Thyroid gland (tissue), 4 donors: Measurements from ENCODE around the gene KRTAP12-3. TPM values are rescaled to one million over a fixed set of nuclear protein-coding genes. Genes with fewer than 3 reads are reported as not detected.
"Not testable (repeated sequence)": the region's sequence is repeated elsewhere in the genome, so short reads cannot be mapped to it uniquely, and the experiment has no call there.

ENCODE experiments used
- DNase-seq, 2 donors: peaks; one replicate each; pipeline ENCODE4 v3.0.0-alpha.2; 2019
- H3K27ac ChIP-seq, 3 donors: fragments of 200-600 bp; sonication (generic); 1 replicate in 2 of 3; 2 replicates in 1 of 3; pipeline ENCODE4 v1.5.1; 2016 to 2019; ENCODE audit warnings: mild to moderate bottlenecking in 1 of 3, moderate library complexity in 1 of 3
- H3K27me3 ChIP-seq: fragments of 200-600 bp; sonication (generic); one replicate; pipeline ENCODE4 v1.5.1; 2019
- H3K36me3 ChIP-seq, 2 donors: fragments of 200-600 bp; sonication (generic); one replicate each; pipeline ENCODE4 v1.5.1; 2016 to 2019
- H3K4me1 ChIP-seq, 2 donors: fragments of 200-600 bp; sonication (generic); one replicate each; pipeline ENCODE4 v1.5.1; 2017 to 2019
- H3K4me3 ChIP-seq, 3 donors: fragments of 200-600 bp; sonication (generic); replicated peaks in 1 of 3; 1 replicate in 2 of 3; 2 replicates in 1 of 3; pipeline ENCODE4 v1.5.1; 2016; ENCODE audit warnings: mild to moderate bottlenecking in 1 of 3
- H3K9me3 ChIP-seq: fragments of 200-600 bp; sonication (generic); one replicate; pipeline ENCODE4 v1.5.1; 2017
- CTCF ChIP-seq, 6 experiments: fragments of 200-600 bp in 3 of 6; fragments of 450-650 bp in 3 of 6; sonication (generic) in 3 of 6; IDR thresholded peaks; one replicate each; pipeline ENCODE4 v1.5.1; 2016 to 2019; ENCODE audit warnings: antibody characterized with exemption in 6 of 6, mild to moderate bottlenecking in 2 of 6, inconsistent platforms in 1 of 6, moderate library complexity in 1 of 6
- POLR2A ChIP-seq, 2 donors: fragments of 450-650 bp; IDR thresholded peaks; one replicate each; pipeline ENCODE4 v1.6.1; 2017; ENCODE audit warnings: antibody characterized with exemption in 2 of 2, mild to moderate bottlenecking in 2 of 2, moderate library complexity in 1 of 2
- WGBS, 2 donors: methylation state at CpG; one replicate each; pipeline ENCODE4 v1.1.5; 2017; 5-methylcytosine and 5-hydroxymethylcytosine counted together
- intact Hi-C: fragments of 100-400 bp; cut with DNase I; formaldehyde crosslinking; loops from one replicate; pipeline ENCODE4 v1.15.1; 2023
- total RNA-seq, 4 donors: library from RNA; depleted of rRNA; stranded (reverse); fragments of >200 nt; gene quantifications; one replicate each; pipeline ENCODE4 v1.2.3, GENCODE V29; 2016

KRTAP12-3 gene
- total RNA-seq, 4 donors from 2014 or later: not detected

- no peaks in the 10 kb centered on the region for H3K36me3 ChIP-seq
- WGBS, 2 donors: 77 to 83% methylated on average over 21 to 24 of the region's 25 CpGs
- no peaks in the 10 kb centered on the region for H3K4me1 ChIP-seq
- H3K4me3 ChIP-seq: no peak overlapping the region
- no peak for TF ChIP-seq POLR2A (IDR thresholded peaks at IDR 0.05)
- TF ChIP-seq CTCF (IDR thresholded peaks at IDR 0.05): no peak
- no peaks in the 10 kb centered on the region for H3K27me3 ChIP-seq
- no peak overlapping the region for H3K27ac ChIP-seq
- DNase-seq: no peak
- no peaks in the 10 kb centered on the region for H3K9me3 ChIP-seq
- intact Hi-C loops: no loop called here
These were observed 29.3 kb downstream of the KRTAP12-3 start for GRCh38 chr21:44686843-44687561.

- Histone ChIP-seq H3K36me3 (no peaks in the 10 kb centered on the region), H3K4me1 (no peaks in the 10 kb centered on the region), H3K4me3 (no peak overlapping the region), H3K27me3 (no peaks in the 10 kb centered on the region), H3K9me3 (no peaks in the 10 kb centered on the region), H3K27ac (no peak overlapping the region)
- no peak for DNase-seq
- TF ChIP-seq POLR2A (IDR thresholded peaks at IDR 0.05) (no peak), CTCF (IDR thresholded peaks at IDR 0.05) (no peak)
- intact Hi-C loops: no loop called here
- WGBS, 2 donors: 60 to 83% methylated on average over 11 of the region's 11 CpGs
These were observed 29.9 kb downstream of the KRTAP12-3 start for GRCh38 chr21:44687671-44688070.

DNA sequence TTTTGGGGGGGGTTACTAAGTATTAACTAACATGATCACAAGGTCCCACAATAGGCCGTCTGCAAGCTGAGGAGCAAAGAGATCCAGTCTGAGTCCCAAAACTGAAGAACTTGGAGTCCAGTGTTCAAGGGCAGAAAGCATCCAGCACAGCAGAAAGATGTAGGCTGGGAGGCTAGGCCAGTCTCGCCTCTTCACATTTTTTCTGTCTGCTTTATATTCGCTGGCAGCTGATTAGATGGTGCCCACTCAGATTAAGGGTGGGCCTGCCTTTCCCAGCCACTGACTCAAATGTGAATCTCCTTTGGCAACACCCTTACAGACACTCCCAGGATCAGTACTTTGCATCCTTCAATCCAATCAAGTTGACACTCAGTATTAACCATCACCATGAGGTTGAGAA, 32.0 kb downstream of the KRTAP12-3 start:
- 94 to 97% methylated on average over 3 of the region's 3 CpGs for WGBS, 2 donors
- H3K27me3 ChIP-seq, DNase-seq, H3K9me3 ChIP-seq, H3K4me1 ChIP-seq, intact Hi-C loops, H3K4me3 ChIP-seq, H3K36me3 ChIP-seq, H3K27ac ChIP-seq: not testable (repeated sequence)

DNA sequence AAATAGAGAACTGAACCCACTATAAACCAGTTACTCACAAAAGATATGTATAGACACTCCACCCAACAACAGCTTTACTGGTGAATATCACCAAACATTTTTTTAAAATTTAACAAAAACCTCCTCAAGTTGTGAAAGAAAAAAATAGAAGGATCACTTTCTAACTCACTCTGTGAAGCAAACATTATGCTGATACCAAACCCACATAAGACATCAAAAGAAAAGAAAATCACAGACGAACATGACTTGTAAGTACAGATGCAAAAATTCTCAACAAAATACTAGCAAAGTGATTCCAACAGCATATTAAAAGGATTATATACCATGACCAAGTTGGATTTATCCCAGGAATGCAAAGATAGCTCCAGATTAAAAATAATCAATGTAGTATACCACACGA, 34.0 kb downstream of the KRTAP12-3 start:
- DNase-seq: no peak
- Histone ChIP-seq H3K36me3 (no peaks in the 10 kb centered on the region), H3K9me3 (no peaks in the 10 kb centered on the region), H3K27me3 (no peaks in the 10 kb centered on the region), H3K4me3 (no peak overlapping the region), H3K27ac (no peak overlapping the region), H3K4me1 (no peaks in the 10 kb centered on the region)
- TF ChIP-seq CTCF (IDR thresholded peaks at IDR 0.05) (no peak), POLR2A (IDR thresholded peaks at IDR 0.05) (no peak)
- intact Hi-C loops: no loop called here
- 71 to 82% methylated on average over 2 of the region's 2 CpGs for WGBS, 2 donors

DNA sequence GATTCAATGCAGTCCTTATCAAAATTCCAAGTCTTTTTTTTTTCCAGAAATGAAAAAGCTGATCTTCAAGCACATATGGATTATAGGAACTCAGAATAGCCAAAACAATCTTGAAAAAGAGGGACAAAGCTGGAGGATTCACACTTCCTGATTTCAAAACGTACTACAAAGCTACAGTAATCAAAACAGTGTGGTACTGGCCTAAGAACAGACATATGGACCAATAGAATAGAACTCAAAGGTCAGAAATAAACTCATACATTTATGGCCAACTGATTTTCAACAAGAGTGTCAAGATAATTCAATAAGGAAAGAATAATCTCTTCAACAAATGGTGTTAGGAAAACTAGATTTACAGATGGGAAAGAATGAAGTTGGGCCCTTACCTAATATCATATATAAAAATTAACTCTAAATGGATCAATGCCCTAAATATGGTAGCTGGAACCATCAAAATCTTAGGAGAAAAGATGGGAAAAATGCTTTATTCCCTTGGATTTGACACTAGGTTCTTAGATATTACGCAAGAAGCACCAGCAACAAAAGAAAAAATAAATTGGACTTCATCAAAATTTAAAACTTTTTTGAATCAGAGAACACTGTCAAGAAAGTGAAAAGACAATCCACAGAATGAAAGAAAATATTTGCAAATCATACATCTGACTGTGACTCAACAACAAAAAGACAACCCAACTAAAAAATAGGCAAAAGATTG, 35.2 kb downstream of the KRTAP12-3 start:
- TF ChIP-seq POLR2A (IDR thresholded peaks at IDR 0.05) (no peak), CTCF (IDR thresholded peaks at IDR 0.05) (no peak)
- H3K27ac ChIP-seq: no peak overlapping the region
- no peak overlapping the region for H3K4me3 ChIP-seq
- intact Hi-C loops: no loop called here
- H3K27me3 ChIP-seq: no peaks in the 10 kb centered on the region
- no peaks in the 10 kb centered on the region for H3K36me3 ChIP-seq
- 47 to 48% methylated on average over 2 of the region's 2 CpGs for WGBS, 2 donors
- DNase-seq: no peak
- no peaks in the 10 kb centered on the region for H3K9me3 ChIP-seq
- H3K4me1 ChIP-seq: no peaks in the 10 kb centered on the region
